RPMI8226 (cell line): ENCODE measurements around the gene SH2D6.
"Not testable (repeated sequence)": the region's sequence is repeated elsewhere in the genome, so short reads cannot be mapped to it uniquely, and the experiment has no call there.

Experiments
- DNase-seq: peaks from one replicate; pipeline ENCODE4 v3.0.0-alpha.2; 2015

SH2D6 gene

DNA sequence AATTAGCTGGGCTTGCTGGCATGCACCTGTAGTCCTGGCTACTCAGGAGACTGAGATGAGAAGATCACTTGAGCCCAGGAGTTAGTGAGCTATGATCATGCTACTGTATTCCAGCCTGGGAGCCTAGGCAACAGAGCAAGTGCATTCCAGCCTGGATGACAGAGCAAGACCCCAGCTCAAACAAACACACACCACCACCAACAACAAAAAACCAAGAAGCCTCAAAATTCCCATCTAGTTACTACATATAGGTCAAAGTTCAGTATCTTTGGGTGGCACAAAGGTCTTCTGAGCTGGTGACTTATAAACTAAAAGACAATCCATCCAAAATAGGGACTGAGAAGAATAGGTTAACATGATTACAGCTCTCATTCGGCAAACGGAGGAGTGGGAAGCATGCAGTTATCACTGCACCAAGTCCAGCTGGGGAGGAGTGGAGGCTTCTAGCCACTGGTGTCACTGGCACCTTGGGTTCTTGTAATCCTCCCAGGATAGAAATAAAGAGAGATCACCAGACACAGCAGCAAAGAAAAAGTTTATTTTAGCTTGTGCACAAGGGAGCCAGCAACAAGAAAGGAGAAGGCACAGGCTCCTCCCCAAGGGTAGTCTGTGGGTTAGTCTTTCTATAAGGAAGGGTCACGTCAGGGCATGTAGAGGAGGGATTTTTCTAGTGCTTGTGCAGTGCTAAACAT lies 57.4 kb downstream of the SH2D6 start:
- DNase-seq: no peak

DNA sequence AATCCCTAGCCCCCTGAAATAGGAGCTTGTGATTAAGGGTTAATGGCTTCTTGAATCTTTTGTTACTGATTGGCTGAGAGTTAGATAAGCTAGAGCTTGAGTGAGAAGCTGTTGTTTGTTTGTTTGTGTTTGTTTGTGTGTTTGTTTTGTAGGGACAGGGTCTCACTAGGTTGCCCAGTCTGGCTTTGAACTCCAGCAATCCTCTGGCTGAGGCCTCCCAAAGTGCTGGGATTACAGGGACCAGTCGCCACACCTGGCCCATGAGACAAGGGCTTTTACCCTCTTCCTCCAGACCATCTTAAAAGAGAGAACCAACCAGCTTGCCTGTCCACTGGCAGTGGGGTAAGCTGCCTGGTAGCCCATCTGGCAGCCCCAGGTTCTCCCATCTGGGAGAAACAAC lies 58.1 kb downstream of the SH2D6 start:
- DNase-seq: no peak

- DNase-seq: no peak
Observed at GRCh38 chr2:85477884-85478283, 59.4 kb downstream of the SH2D6 start.

DNA sequence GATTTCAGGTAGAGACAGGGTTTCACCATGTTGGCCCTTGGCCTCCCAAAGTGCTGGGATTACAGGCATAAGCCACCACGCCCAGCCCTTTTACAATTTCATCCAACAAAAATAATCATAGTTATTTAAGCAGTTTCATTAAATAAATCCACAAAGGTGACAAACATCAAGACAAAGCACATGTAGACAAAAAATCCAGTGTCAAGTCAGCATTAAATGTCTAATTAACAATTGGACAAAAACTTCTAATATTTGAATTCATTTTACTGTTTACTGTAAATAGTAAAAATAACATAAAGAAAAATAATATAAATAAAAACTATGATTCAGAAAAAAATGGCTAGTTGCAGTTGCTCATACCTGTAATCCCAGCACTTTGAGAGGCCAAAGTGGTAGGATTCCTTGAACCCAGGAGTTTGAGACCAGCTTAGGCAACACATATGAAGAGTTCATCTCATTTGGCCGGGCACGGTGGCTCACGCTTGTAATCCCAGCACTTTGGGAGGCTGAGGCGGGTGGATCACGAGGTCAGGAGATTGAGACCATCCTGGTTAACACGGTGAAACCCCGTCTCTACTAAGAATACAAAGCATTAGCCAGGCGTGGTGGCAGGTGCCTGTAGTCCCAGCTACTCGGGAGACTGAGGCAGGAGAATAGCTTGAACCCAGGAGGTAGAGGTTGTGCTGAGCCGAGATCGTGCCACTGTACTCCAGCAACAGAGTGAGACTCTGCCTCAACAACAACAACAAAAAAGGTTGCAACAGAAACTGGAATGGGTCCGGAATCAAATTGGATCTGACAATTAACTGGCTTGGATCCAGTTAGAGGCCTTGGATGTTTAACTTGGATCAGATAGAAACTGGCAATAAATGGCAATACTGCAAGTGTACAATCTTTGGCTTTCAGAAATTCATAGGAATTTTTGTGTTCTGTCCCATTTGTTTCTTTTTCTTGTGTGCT lies 63.6 kb downstream of the SH2D6 start:
- no peak for DNase-seq

DNA sequence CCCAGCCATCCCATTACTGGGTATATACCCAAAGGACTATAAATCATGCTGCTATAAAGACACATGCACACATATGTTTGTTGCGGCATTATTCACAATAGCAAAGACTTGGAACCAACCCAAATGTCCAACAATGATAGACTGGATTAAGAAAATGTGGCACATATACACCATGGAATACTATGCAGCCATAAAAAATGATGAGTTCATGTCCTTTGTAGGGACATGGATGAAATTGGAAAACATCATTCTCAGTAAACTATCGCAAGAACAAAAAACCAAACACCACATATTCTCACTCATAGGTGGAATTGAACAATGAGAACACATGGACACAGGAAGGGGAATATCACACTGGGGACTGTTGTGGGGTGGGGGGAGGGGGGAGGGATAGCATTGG lies 66.1 kb downstream of the SH2D6 start:
- not testable (repeated sequence) for DNase-seq

GRCh38 chr2:85485815-85486214 lies 67.3 kb downstream of the SH2D6 start:
- no peak for DNase-seq
